HepG2 (cell line): ENCODE data around the gene INF2. TPM values are rescaled to one million over a fixed set of nuclear protein-coding genes. Genes with fewer than 3 reads are reported as not detected.
A peak's percentile ranks its signal among the peaks of the same experiment; 100 is the strongest.

Experiments used
- DPF2 ChIP-seq: sonication (generic); formaldehyde crosslinking; IDR thresholded peaks from 2 replicates; pipeline ENCODE4 v1.4.0; 2020; ENCODE audit warnings: mild to moderate bottlenecking, low read depth, missing genetic modification reagents, borderline replicate concordance
- GFI1 ChIP-seq: sonication (generic); formaldehyde crosslinking; IDR thresholded peaks from 2 replicates; pipeline ENCODE4 v1.5.0; 2020; ENCODE audit warnings: missing genetic modification reagents, mild to moderate bottlenecking, borderline replicate concordance
- GZF1 ChIP-seq: sonication (generic); formaldehyde crosslinking; IDR thresholded peaks from 2 replicates; pipeline ENCODE4 v1.5.1; 2020; ENCODE audit warnings: mild to moderate bottlenecking, missing genetic modification reagents
- HNRNPL ChIP-seq: fragments of 200-400 bp; formaldehyde crosslinking; IDR thresholded peaks from 2 replicates; pipeline ENCODE4 v1.6.1; 2017; ENCODE audit warnings: mild to moderate bottlenecking, low read depth, low read length
- IRF9 ChIP-seq: sonication (generic); formaldehyde crosslinking; IDR thresholded peaks from 2 replicates; pipeline ENCODE4 v1.8.0; 2022; ENCODE audit warnings: missing genetic modification reagents, mild to moderate bottlenecking, borderline replicate concordance
- JUND ChIP-seq: sonication (generic); formaldehyde crosslinking; IDR thresholded peaks from 2 replicates; pipeline ENCODE4 v1.8.0; 2022; ENCODE audit warnings: mild to moderate bottlenecking, missing genetic modification reagents
- MZF1 ChIP-seq: sonication (generic); formaldehyde crosslinking; IDR thresholded peaks from 2 replicates; pipeline ENCODE4 v1.8.1; 2023; ENCODE audit warnings: mild to moderate bottlenecking, missing genetic modification reagents, borderline replicate concordance
- NFYB ChIP-seq: sonication (generic); formaldehyde crosslinking; IDR thresholded peaks from 2 replicates; pipeline ENCODE4 v1.4.0; 2020; ENCODE audit warnings: missing genetic modification reagents
- NKX3-1 ChIP-seq: sonication (generic); formaldehyde crosslinking; IDR thresholded peaks from 2 replicates; pipeline ENCODE4 v1.5.0; 2020; ENCODE audit warnings: missing genetic modification reagents
- REST ChIP-seq, 2 experiments: IDR thresholded peaks; 2 replicates each; pipeline ENCODE4 v1.6.1; 2011 to 2012; ENCODE audit warnings: low read length in 2 of 2, borderline replicate concordance in 1 of 2, low read depth in 1 of 2, mild to moderate bottlenecking in 1 of 2, moderate library complexity in 1 of 2
- SALL1 ChIP-seq: sonication (generic); formaldehyde crosslinking; IDR thresholded peaks from 2 replicates; pipeline ENCODE4 v1.8.0; 2022; ENCODE audit warnings: mild to moderate bottlenecking, missing genetic modification reagents
- THAP7 ChIP-seq: sonication (generic); formaldehyde crosslinking; IDR thresholded peaks from 2 replicates; pipeline ENCODE4 v1.8.1; 2023; ENCODE audit warnings: mild to moderate bottlenecking, missing genetic modification reagents
- ZNF251 ChIP-seq: sonication (generic); formaldehyde crosslinking; IDR thresholded peaks from 2 replicates; pipeline ENCODE4 v1.9.0; 2021; ENCODE audit warnings: mild to moderate bottlenecking, missing genetic modification reagents
- ZNF274 ChIP-seq: sonication (generic); formaldehyde crosslinking; IDR thresholded peaks from 2 replicates; pipeline ENCODE4 v1.5.1; 2020; ENCODE audit warnings: mild to moderate bottlenecking, missing genetic modification reagents
- ZNF629 ChIP-seq: sonication (generic); formaldehyde crosslinking; conservative IDR thresholded peaks from 2 replicates; pipeline ENCODE4 v1.5.0; 2020; ENCODE audit warnings: missing genetic modification reagents
- ZNF788 ChIP-seq: sonication (generic); formaldehyde crosslinking; IDR thresholded peaks from 2 replicates; pipeline ENCODE4 v1.5.0; 2020; ENCODE audit warnings: mild to moderate bottlenecking, missing genetic modification reagents, borderline replicate concordance
- ZNF878 ChIP-seq: sonication (generic); formaldehyde crosslinking; IDR thresholded peaks from 2 replicates; pipeline ENCODE4 v1.8.1; 2023; ENCODE audit warnings: mild to moderate bottlenecking, missing genetic modification reagents, moderate library complexity
- ZUFSP ChIP-seq: sonication (generic); formaldehyde crosslinking; IDR thresholded peaks from 2 replicates; pipeline ENCODE4 v1.9.0; 2021; ENCODE audit warnings: missing genetic modification reagents, mild to moderate bottlenecking, borderline replicate concordance
- polyA plus RNA-seq, 8 experiments: library from polyadenylated mRNA; depleted of rRNA in 3 of 8; stranded (reverse) in 7 of 8; unstranded in 1 of 8; fragments of >200 nt; fragmentation: Illumina TruSeq in 4 of 8; extraction: Trizol in 4 of 8; gene quantifications; 2 replicates each; pipeline versions ENCODE4 v1.2.1 to v1.2.3, GENCODE V29; 2011 to 2016; ENCODE audit warnings: low read depth in 4 of 8, missing spikeins in 1 of 8, mixed read lengths in 1 of 8; ENCODE audit not compliant: insufficient read depth in 1 of 8
- total RNA-seq, 5 experiments: library from RNA; depleted of rRNA; stranded (reverse); fragments of >200 nt; fragmentation: Illumina TruSeq; extraction: Trizol; gene quantifications; 2 replicates each; pipeline ENCODE4 v1.2.3, GENCODE V29; 2016; ENCODE audit warnings: low read depth in 1 of 5

Gene INF2
- total and polyA plus RNA-seq, 2 of the 13 experiments (the other 11 are each of a cell fraction or from before 2014, with no cell fraction given), result 16.4 to 26.4 TPM

GRCh38 chr14:104687601-104688504, 1.6 kb upstream of the INF2 start (continued):
- no peak for TF ChIP-seq REST (IDR thresholded peaks at IDR 0.05; ENCODE audit: borderline replicate concordance in 1 of 2, low read depth in 1 of 2, low read length in 2 of 2)
- 0 out of 2 replicates have a peak, but pooled peaks have one; percentile 3 for TF ChIP-seq IRF9 (CRISPR knock-in tag)
- TF ChIP-seq ZNF251 (CRISPR knock-in tag), result no peak
- peak; percentile 76; the same call in 1 of the 2 replicates for TF ChIP-seq ZNF878
- no peak for TF ChIP-seq ZUFSP (CRISPR knock-in tag)
- TF ChIP-seq DPF2 (CRISPR knock-in tag), result peak; percentile 59
- TF ChIP-seq ZNF274 (CRISPR knock-in tag), result no peak; the same call in 1 of the 2 replicates
- TF ChIP-seq THAP7 (CRISPR knock-in tag), result peak; percentile 89
- TF ChIP-seq SALL1 (CRISPR knock-in tag), result peak; percentile 44; the same call in 1 of the 2 replicates
- TF ChIP-seq JUND (CRISPR knock-in tag), result peak; percentile 17; the same call in 1 of the 2 replicates
- TF ChIP-seq ZNF788 (CRISPR knock-in tag), result peak; percentile 78
- peak; percentile 100 for TF ChIP-seq HNRNPL
- TF ChIP-seq ZNF629 (CRISPR knock-in tag), result 0 out of 2 replicates have a peak, but pooled peaks have one; percentile 5
- 0 out of 2 replicates have a peak, but pooled peaks have one; percentile 66 for TF ChIP-seq GZF1 (CRISPR knock-in tag)
- TF ChIP-seq NFYB (CRISPR knock-in tag), result no peak
- 0 out of 2 replicates have a peak, but pooled peaks have one; percentile 45 for TF ChIP-seq MZF1 (CRISPR knock-in tag)
- TF ChIP-seq NKX3-1 (CRISPR knock-in tag), result peak; percentile 53; the same call in 1 of the 2 replicates
- peak; percentile 76; the same call in 1 of the 2 replicates for TF ChIP-seq GFI1 (CRISPR knock-in tag)
